Brain microvascular endothelial cell (primary cell): Measurements from ENCODE around the gene CDH7.

ENCODE experiments used
- DNase-seq: peaks from one replicate; pipeline ENCODE4 v3.0.0-alpha.2; 2020
- H3K27ac ChIP-seq: fragments of 250-450 bp; sonication (Bioruptor Pico); 2 replicates; pipeline ENCODE4 v1.5.1; 2020; ENCODE audit warnings: mild to moderate bottlenecking, moderate library complexity
- H3K27me3 ChIP-seq: fragments of 250-450 bp; sonication (Bioruptor Pico); replicated peaks from 2 replicates; pipeline ENCODE4 v1.5.1; 2020; ENCODE audit warnings: mild to moderate bottlenecking
- H3K36me3 ChIP-seq: fragments of 250-450 bp; sonication (Bioruptor Pico); replicated peaks from 2 replicates; pipeline ENCODE4 v1.5.1; 2020; ENCODE audit warnings: mild to moderate bottlenecking
- H3K4me3 ChIP-seq: 2 replicates; pipeline ENCODE4 v1.5.1; 2011; ENCODE audit warnings: low read depth, mild to moderate bottlenecking, control low read depth, low read length, moderate library complexity
- in situ Hi-C: cut with HindIII; loops from 2 replicates; pipeline ENCODE4 v1.10.0; 2017; ENCODE audit warnings: low sequenced_read_pairs, low pct_ligation_motif_present
- TF ChIP-seq, protein P1 (sequence below): IDR thresholded peaks from 2 replicates; pipeline ENCODE4 v1.5.1; 2011; ENCODE audit warnings: low read depth, mild to moderate bottlenecking, moderate library complexity, low read length, control low read depth, inconsistent platforms; ENCODE audit errors: missing control alignments

Gene CDH7

DNA sequence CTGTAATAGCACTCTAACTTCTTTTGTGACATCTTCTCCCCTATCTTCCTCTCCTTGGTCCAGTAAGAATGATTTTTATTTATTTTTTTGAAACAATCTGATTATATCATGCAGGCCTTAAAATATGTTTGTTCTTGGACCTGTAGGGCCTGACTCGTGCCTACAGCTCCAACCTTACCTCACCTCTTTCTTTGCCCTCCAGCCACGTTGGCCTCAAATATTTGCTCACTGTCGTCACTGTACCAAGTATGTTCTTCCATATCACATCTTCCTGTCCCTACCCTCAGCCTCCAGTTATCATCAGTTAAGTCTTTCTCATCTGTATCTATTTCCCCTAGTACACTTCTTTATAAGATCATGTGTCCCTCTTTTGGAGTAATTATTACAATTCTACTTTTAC is 125.5 kb downstream of the CDH7 start:
- in situ Hi-C loops = no loop called here
- TF ChIP-seq, protein P1, sequence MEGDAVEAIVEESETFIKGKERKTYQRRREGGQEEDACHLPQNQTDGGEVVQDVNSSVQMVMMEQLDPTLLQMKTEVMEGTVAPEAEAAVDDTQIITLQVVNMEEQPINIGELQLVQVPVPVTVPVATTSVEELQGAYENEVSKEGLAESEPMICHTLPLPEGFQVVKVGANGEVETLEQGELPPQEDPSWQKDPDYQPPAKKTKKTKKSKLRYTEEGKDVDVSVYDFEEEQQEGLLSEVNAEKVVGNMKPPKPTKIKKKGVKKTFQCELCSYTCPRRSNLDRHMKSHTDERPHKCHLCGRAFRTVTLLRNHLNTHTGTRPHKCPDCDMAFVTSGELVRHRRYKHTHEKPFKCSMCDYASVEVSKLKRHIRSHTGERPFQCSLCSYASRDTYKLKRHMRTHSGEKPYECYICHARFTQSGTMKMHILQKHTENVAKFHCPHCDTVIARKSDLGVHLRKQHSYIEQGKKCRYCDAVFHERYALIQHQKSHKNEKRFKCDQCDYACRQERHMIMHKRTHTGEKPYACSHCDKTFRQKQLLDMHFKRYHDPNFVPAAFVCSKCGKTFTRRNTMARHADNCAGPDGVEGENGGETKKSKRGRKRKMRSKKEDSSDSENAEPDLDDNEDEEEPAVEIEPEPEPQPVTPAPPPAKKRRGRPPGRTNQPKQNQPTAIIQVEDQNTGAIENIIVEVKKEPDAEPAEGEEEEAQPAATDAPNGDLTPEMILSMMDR = no peak
- H3K27ac ChIP-seq = no peak overlapping the region
- H3K4me3 ChIP-seq = no peak overlapping the region
- H3K36me3 ChIP-seq = no peaks in the 10 kb centered on the region
- no peaks in the 10 kb centered on the region for H3K27me3 ChIP-seq
- DNase-seq = no peak

DNA sequence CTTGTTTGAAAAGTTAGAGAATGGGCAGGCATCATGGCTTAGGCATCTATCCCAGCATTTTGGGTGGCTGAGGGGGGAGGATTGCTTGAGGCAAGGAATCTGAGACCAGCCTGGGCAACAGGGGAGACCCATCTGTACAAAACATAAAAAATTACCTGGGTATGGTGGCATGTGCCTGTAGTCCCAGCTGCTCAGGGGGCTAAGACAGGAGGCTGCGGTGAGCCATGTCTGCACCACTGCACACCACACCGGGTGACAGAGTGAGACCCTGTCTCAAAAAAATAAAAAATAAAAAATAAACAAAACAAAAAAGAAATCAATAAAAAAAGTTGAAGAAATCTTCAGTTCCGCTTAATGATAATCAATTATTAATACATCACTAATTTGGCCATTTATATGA is 146.5 kb downstream of the CDH7 start:
- TF ChIP-seq, protein P1 = no peak
- Histone ChIP-seq H3K27ac (no peak overlapping the region), H3K36me3 (no peaks in the 10 kb centered on the region), H3K4me3 (no peak overlapping the region), H3K27me3 (no peaks in the 10 kb centered on the region)
- DNase-seq = no peak
- in situ Hi-C loops = no loop called here

DNA sequence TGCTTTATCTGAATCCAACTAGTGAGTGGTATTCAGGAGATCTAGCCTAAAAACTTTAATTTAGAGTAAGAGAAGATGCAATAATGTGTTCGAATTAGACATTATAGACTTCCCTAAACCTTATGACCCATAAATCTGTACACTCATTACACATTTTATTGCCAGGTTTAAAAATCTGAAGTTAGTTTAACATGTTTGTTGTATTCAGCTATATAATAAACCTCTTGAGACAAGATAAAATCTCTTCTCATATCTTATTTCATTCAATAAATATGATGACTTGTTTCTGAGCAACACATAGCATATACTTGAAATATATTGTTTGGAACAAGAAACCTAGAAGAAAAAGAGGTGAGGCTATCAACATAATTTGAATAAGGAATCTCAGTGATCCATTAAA is 150.7 kb downstream of the CDH7 start:
- TF ChIP-seq, protein P1 = no peak
- in situ Hi-C loops = no loop called here
- DNase-seq = no peak
- no peaks in the 10 kb centered on the region for H3K27me3 ChIP-seq
- H3K4me3 ChIP-seq = no peak overlapping the region
- H3K27ac ChIP-seq = no peak overlapping the region
- no peaks in the 10 kb centered on the region for H3K36me3 ChIP-seq

DNA sequence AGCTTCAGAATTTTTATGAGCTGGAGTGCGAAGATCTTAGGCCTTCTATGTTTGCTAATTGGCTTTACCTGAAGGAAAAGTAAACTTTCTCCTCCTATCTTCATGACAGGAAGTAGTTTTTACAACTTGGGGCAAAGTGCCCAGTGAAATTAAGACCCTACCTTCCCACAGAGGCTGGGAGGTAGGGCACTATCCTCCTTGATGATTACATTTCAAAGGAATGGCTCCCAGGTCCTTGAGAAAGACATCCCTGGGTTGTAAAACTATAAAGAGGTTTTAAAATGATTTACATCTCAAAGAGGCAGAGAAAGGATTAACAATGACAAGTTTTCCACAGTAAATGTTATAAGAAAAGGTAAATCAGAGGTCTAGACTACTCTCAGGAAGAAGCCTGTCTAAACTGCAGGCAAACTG is 155.8 kb downstream of the CDH7 start:
- TF ChIP-seq, protein P1 = no peak
- no peak overlapping the region for H3K4me3 ChIP-seq
- in situ Hi-C loops = no loop called here
- no peak for DNase-seq
- no peaks in the 10 kb centered on the region for H3K36me3 ChIP-seq
- no peaks in the 10 kb centered on the region for H3K27me3 ChIP-seq
- H3K27ac ChIP-seq = no peak overlapping the region

DNA sequence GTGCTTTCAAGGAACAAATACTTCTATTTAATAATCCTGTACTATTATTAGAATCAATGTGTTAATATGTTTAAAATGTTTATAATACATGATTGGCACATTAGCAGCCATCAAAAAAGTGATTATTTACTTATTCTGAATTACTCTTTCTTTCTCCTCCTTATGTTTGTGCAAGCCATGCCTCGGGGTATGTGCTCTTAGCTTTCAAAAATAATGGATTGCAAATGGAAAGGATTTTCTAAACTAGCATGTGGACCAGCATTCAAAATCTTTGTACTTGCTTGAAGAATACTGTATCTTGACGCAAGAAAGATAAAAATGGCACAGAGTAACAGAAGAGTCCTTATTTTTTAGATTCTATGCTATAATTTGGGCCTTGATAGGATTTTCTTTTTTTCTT is 156.5 kb downstream of the CDH7 start:
- TF ChIP-seq, protein P1 = no peak

DNA sequence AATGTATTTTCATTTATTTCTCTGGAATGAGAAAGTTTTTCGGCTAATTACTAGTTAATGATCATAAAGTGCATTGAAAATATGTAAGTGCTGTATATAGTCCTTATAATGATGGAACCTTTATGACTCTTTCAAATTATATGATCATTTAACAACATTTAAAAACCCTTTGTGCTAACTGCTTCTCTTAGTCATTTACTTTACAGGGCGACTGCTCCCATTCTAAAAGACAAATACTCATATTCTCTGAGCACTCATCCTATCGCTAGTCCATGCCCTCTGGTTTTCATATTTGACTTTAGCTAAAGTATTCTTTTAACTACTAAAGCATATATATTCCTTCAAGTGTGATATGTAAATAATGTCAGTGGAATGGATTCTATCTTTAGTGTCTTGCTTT is 168.2 kb downstream of the CDH7 start:
- Histone ChIP-seq H3K4me3 (no peak overlapping the region), H3K36me3 (no peaks in the 10 kb centered on the region), H3K27me3 (no peaks in the 10 kb centered on the region), H3K27ac (no peak overlapping the region)
- DNase-seq = no peak
- TF ChIP-seq, protein P1 = no peak
- in situ Hi-C loops = no loop called here

More for the DNA sequence above, 156.5 kb downstream of the CDH7 start:
- no peak overlapping the region for H3K27ac ChIP-seq
- H3K36me3 ChIP-seq = no peaks in the 10 kb centered on the region
- no peaks in the 10 kb centered on the region for H3K27me3 ChIP-seq
- in situ Hi-C loops = no loop called here
- H3K4me3 ChIP-seq = no peak overlapping the region
- DNase-seq = no peak
